Keratinocyte (primary cell): Measurements from ENCODE around the gene MLLT3. TPM values are rescaled to one million over a fixed set of nuclear protein-coding genes. Genes with fewer than 3 reads are reported as not detected.

Experiments used
- DNase-seq: peaks from one replicate; pipeline ENCODE4 v3.0.0-alpha.2; 2011; ENCODE audit warnings: low read depth, missing footprints, low spot score
- FAIRE-seq: peaks from 2 replicates; lab custom pipeline; 2011; peaks lifted over from hg19 to GRCh38; lab: Jason Lieb, UNC
- H2AFZ ChIP-seq: 2 replicates; pipeline ENCODE4 v1.6.0; 2012; ENCODE audit warnings: low read length, control low read depth, inconsistent platforms; ENCODE audit not compliant: control insufficient read depth
- H3K27ac ChIP-seq: 2 replicates; pipeline ENCODE4 v1.5.1; 2011; ENCODE audit warnings: low read length; ENCODE audit not compliant: control insufficient read depth, insufficient read depth
- H3K27me3 ChIP-seq: 3 replicates; pipeline ENCODE4 v1.6.0; 2011; ENCODE audit warnings: low read length; ENCODE audit not compliant: control insufficient read depth, insufficient read depth; ENCODE audit errors: extremely low read depth
- H3K36me3 ChIP-seq, 2 experiments: 2 replicates in 1 of 2; 3 replicates in 1 of 2; pipeline ENCODE4 v1.5.1; 2011; ENCODE audit warnings: low read length in 2 of 2, mild to moderate bottlenecking in 1 of 2; ENCODE audit not compliant: control insufficient read depth in 2 of 2, insufficient read depth in 2 of 2; ENCODE audit errors: extremely low read depth in 1 of 2
- H3K4me1 ChIP-seq: 3 replicates; pipeline ENCODE4 v1.5.1; 2011; ENCODE audit warnings: low read length; ENCODE audit not compliant: control insufficient read depth, insufficient read depth; ENCODE audit errors: extremely low read depth
- H3K4me2 ChIP-seq: 3 replicates; pipeline ENCODE4 v1.6.0; 2011; ENCODE audit warnings: low read depth, low read length; ENCODE audit not compliant: control insufficient read depth, insufficient read depth; ENCODE audit errors: extremely low read depth
- H3K4me3 ChIP-seq, 3 experiments: fragments of 200-600 bp in 1 of 3; sonication (generic) in 1 of 3; 2 replicates in 2 of 3; 3 replicates in 1 of 3; pipeline ENCODE4 v1.5.1; 2011 to 2016; ENCODE audit warnings: low read length in 3 of 3, mild to moderate bottlenecking in 3 of 3, control low read depth in 2 of 3, inconsistent platforms in 1 of 3, low read depth in 1 of 3, mixed read lengths in 1 of 3, mixed run types in 1 of 3, moderate library complexity in 1 of 3; ENCODE audit not compliant: control insufficient read depth in 2 of 3, insufficient read depth in 2 of 3; ENCODE audit errors: extremely low read depth in 1 of 3
- H3K79me2 ChIP-seq: 2 replicates; pipeline ENCODE4 v1.6.0; 2012; ENCODE audit warnings: low read length; ENCODE audit not compliant: control insufficient read depth, insufficient read depth
- H3K9ac ChIP-seq: 3 replicates; pipeline ENCODE4 v1.6.0; 2011; ENCODE audit warnings: low read length; ENCODE audit not compliant: control insufficient read depth, insufficient read depth; ENCODE audit errors: extremely low read depth
- H3K9me1 ChIP-seq: 3 replicates; pipeline ENCODE4 v1.6.0; 2011; ENCODE audit warnings: low read length; ENCODE audit not compliant: control insufficient read depth, insufficient read depth; ENCODE audit errors: extremely low read depth
- H3K9me3 ChIP-seq: 2 replicates; pipeline ENCODE4 v1.5.1; 2012; ENCODE audit warnings: low read depth, low read length; ENCODE audit not compliant: control insufficient read depth
- H4K20me1 ChIP-seq: 3 replicates; pipeline ENCODE4 v1.6.0; 2011; ENCODE audit warnings: low read length; ENCODE audit not compliant: control insufficient read depth, insufficient read depth; ENCODE audit errors: extremely low read depth
- CTCF ChIP-seq, 3 experiments: IDR thresholded peaks in 1 of 3; conservative IDR thresholded peaks in 1 of 3; optimal IDR thresholded peaks in 1 of 3; 2 replicates in 2 of 3; 3 replicates in 1 of 3; pipeline versions ENCODE3 to v1.5.1; 2011; ENCODE audit warnings: low read length in 3 of 3, mild to moderate bottlenecking in 3 of 3, moderate library complexity in 2 of 3, control low read depth in 1 of 3, inconsistent platforms in 1 of 3; ENCODE audit not compliant: insufficient read depth in 2 of 3; ENCODE audit errors: extremely low read depth in 1 of 3
- EZH2 ChIP-seq: IDR thresholded peaks from one replicate; pipeline ENCODE4 v1.6.1; 2012; ENCODE audit warnings: inconsistent platforms, mild to moderate bottlenecking, low read length, moderate library complexity
- dilution Hi-C: fragments of 300-500 bp; cut with MboI; formaldehyde crosslinking; loops from one replicate; pipeline ENCODE4 v1.7.0; 2020; ENCODE audit warnings: low sequenced_read_pairs; ENCODE audit not compliant: extremely low pct_ligation_motif_present
- polyA plus RNA-seq, 5 experiments: library from polyadenylated mRNA; depleted of rRNA in 3 of 5; stranded (reverse) in 3 of 5; stranded (forward) in 1 of 5; unstranded in 1 of 5; fragments of >200 nt; gene quantifications; 1 replicate in 1 of 5; 2 replicates in 3 of 5; 3 replicates in 1 of 5; pipeline versions ENCODE4 v1.2.1 to v1.2.3, GENCODE V29; 2011 to 2012; ENCODE audit warnings: missing spikeins in 2 of 5, low read depth in 1 of 5, low replicate concordance in 1 of 5
- small RNA-seq, 3 experiments: library from RNA; depleted of rRNA; stranded (forward); fragments of <200 nt; gene quantifications; one replicate each; pipeline ENCODE3, GENCODE V24; 2012; ENCODE audit warnings: low read depth in 3 of 3, low replicate concordance in 1 of 3; ENCODE audit not compliant: insufficient read length in 3 of 3

Gene MLLT3
- polyA plus RNA-seq, 1 donor (not counting 4 experiments of a cell fraction or from before 2014, with no cell fraction given): 17.0 TPM

DNA sequence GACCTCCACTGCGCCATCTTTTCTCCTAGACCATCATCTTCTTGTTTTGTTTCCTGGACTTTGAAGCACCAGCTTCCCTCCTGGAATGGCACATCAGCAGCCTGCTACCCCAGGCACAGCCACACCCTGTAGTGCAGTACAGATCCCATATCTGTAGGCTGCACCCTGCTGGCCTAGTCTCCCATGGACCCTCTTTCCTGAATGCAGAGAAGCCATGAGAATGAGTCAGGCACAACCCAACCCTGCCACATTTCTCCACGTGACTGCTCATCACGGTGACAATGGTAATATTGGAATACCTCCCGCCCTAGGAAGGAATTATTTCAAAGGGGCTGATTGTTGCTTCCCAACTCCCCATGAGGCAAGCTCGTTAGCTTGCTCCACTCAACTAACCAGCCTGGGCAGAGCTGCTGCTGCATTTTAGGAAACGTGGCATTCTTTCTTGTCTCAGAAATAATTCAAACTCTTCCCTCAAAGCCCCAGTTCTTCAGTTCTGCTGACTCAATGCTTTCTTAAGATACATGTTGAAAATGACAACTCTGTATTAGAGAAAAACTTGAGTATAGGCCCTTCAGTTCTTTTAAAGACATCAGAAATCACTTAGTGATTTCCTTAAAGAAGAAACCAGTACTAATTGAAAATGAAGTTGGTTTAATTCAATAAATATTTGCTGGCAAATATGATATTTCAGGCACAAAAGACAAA, 328.1 kb downstream of the MLLT3 start:
- Histone ChIP-seq H3K9ac (no peak overlapping the region), H3K27ac (no peak overlapping the region), H3K27me3 (no peaks in the 10 kb centered on the region), H4K20me1 (no peaks in the 10 kb centered on the region), H3K4me3 (no peak overlapping the region), H3K9me1 (no peaks in the 10 kb centered on the region), H2AFZ (no peak overlapping the region), H3K4me1 (peaks cover 11% of the 10 kb centered on the region), H3K79me2 (no peaks in the 10 kb centered on the region), H3K36me3 (no peaks in the 10 kb centered on the region), H3K4me2 (no peak overlapping the region), H3K9me3 (no peaks in the 10 kb centered on the region)
- no peak for DNase-seq
- TF ChIP-seq CTCF (optimal IDR thresholded peaks at IDR 0.05 in 1 of 3, IDR thresholded peaks at IDR 0.05 in 1 of 3, conservative IDR thresholded peaks at IDR 0.05 in 1 of 3; ENCODE audit: extremely low read depth in 1 of 3, insufficient read depth in 2 of 3, low read length in 3 of 3) (peak in 1 of 3 experiments; percentile 30), EZH2 (no peak)
- peak; percentile 5 for FAIRE-seq
- dilution Hi-C loops: no loop called here

- H3K4me2 ChIP-seq: no peak overlapping the region
- H4K20me1 ChIP-seq: no peaks in the 10 kb centered on the region
- dilution Hi-C loops: no loop called here
- H3K4me3 ChIP-seq: no peak overlapping the region
- no peak for FAIRE-seq
- H2AFZ ChIP-seq: no peak overlapping the region
- H3K36me3 ChIP-seq: no peaks in the 10 kb centered on the region
- no peaks in the 10 kb centered on the region for H3K9me1 ChIP-seq
- H3K9me3 ChIP-seq: no peaks in the 10 kb centered on the region
- no peak overlapping the region for H3K9ac ChIP-seq
- no peak for DNase-seq
- H3K79me2 ChIP-seq: no peaks in the 10 kb centered on the region
- H3K27me3 ChIP-seq: no peaks in the 10 kb centered on the region
- H3K27ac ChIP-seq: no peak overlapping the region
- no peaks in the 10 kb centered on the region for H3K4me1 ChIP-seq
- TF ChIP-seq CTCF (optimal IDR thresholded peaks at IDR 0.05 in 1 of 3, IDR thresholded peaks at IDR 0.05 in 1 of 3, conservative IDR thresholded peaks at IDR 0.05 in 1 of 3; ENCODE audit: extremely low read depth in 1 of 3, insufficient read depth in 2 of 3, low read length in 3 of 3) (peak; percentile 26 to 53 (median 32)), EZH2 (no peak)
Measured at GRCh38 chr9:20292002-20292401, 330.3 kb downstream of the MLLT3 start.

Small RNA genes within 50 kb of the gene (small RNA-seq; reads per million reads assigned to genes)
- gene MIR4473: 1.0 to 33.7 (median 15.3) reads per million in 3 experiments
- 0.07 to 0.67 (median 0.50) reads per million in 3 experiments for gene MIR4474
- 0 reads per million in 3 experiments for gene RNU4-26P

Other genes with a start within 250 kb of the MLLT3 start
- 28.9 to 33.1 TPM (median 31.6 TPM) in 3 replicates for gene FOCAD, start 61.8 kb upstream of the MLLT3 start, polyA plus RNA-seq